HG03159 (cell line): ENCODE data around the gene PECR.

ENCODE experiments used
- ATAC-seq: cut with Tn5 transposase; IDR thresholded peaks from one replicate; pipeline ENCODE4 v1.9.1; 2021; ENCODE audit warnings: mild to moderate bottlenecking, moderate library complexity; ENCODE audit not compliant: unreplicated experiment

PECR gene

DNA sequence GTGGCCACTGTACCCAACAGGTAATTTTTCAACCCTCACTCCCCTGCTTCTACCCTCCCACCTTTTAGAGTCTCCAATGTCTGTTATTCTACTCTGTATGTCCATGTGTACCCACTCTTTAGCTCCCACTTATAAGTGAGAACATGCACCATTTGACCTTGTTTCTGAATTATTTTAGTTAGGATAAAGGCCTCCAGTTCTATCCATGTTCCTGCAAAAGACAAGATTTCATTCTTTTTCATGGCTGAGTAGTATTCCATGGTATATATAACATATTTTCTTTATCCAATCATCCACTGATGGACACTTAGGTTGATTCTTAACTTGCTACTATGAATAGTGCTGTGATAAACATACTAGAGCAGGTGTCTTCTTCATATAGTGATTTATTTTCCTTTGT is 9.1 kb downstream of the PECR start:
- no peak for ATAC-seq

DNA sequence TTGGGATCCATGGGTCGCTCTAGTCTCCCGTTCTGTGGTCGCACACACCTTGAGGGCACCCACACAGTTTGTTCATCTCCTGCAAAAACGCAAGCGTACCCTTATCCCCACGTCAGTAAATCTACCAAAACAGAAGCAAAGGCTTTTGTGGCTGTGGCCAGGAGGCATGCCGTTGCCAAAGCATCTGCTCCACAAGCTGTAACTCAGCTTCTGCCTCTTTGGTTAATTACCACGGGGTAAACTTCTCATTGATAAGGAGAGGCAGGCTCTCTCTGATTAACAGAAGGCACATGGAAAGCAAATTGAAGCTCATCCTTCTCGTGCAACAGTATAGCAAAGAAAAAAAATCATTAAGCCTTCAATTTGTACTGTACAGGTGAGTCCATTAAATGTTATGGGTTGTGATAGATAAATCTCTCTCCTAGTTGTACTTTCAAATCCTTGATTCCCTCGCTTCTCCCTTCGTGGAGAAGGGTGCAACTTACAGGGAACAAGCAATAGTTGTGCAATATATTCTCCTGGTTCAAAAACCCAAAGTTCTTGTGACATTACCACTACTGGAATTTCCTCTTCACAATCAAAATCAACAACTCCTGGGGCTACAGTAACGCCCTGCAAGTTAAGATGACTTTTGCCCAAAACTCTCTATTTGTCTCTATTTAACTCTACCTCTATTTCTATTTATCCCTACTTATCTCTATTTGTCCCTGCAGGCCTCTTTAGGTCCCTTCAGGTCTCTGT is 10.3 kb downstream of the PECR start:
- no peak for ATAC-seq

DNA sequence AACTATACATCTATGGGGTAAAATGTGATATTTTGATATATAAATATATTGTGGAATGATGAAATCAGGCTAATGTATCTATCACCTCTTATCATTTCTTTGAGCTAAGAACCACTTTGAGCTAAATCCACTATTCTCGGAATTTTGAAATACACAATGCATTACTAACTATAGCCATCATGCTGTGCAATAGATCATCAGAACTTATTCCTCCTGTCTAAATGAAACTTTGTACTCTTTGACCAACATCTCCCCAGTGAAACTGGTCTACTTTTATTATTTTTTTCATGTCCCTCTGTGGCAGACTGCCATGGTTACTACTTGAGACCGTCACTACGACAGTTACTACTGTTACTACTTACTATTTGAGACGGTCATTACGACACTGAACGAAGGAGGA is 11.4 kb downstream of the PECR start:
- ATAC-seq: no peak

DNA sequence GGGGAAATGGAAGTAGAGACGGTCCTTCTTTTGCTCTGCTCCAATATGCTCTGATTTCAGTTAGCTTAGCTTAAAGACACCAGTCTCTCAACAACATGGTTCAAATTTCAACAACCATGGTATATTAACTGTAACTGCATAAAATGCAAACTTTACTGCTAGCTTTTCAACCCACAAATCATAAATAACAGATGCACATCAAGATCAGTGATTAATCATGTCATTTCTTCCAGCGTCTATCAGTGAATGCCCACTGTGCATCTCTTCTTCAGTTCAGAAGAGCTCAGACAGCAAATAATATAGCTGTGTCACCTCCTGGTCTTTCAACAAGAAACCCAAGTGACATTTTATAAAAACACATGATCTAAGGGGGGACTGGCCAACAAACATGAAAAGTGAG is 12.6 kb downstream of the PECR start:
- ATAC-seq: no peak

DNA sequence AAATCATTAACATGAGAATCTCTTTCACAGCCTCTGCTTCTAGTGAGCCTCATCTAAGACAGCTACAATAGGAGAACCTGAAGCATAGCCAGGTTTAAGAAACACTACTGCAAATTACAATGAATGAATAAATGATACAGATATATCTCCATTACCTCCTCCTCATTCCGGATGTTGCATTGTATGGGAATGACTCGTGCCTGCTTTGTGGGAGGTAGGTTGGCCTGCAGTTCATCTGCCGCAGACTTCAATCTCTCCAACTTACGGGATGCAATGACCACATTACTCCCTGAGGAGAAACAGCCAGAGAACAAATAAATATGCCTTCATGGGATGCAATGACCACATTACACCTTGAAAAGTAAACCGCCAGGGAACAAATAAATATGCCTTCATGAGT is 15.4 kb downstream of the PECR start:
- no peak for ATAC-seq

DNA sequence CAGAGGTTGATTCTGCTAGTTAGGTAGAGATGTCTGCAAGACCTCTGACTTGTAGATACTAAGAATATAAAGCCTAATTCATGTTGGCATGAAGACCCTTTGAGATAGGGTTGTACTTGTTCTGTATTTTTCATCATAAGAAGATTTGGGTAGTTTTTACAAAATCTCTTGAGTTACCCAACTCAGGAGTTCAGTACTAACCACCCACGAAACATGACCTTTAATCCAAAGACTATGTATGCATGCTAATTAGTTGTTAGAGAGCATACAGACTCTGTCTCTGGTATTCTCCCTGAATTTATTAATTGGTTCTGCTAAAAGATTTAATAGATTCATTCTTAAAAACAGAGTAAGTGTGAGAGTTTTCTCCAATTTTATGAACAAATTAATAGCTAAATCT is 16.9 kb downstream of the PECR start:
- no peak for ATAC-seq

DNA sequence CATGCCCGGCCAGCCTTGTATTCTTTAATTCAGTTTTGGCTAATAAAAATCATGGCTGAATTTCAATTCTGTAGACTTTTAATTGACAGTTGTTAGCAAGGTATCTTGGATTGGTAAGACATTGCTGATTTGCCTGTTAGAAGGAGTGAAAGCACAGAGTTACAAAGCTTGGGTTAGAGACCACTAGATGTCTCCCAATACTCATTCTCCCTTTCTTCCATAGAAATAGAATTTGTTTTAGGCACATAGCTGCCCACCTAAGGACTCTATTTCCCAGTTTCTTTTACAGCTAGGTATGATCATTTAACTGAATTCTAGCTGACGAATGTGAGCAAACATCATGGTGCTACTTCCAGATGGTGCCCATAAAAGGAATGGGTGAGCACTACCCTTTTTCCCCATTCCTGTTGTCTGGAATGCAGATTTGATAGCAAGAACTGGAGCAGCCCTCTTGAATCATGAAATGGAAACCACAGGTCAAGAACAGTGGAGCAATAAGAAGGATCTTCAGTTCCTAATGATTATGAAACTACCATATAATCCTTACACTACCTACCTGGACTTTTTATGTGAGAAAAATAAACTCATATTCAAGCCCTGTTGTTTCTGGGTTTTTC is 17.5 kb downstream of the PECR start:
- ATAC-seq: no peak

DNA sequence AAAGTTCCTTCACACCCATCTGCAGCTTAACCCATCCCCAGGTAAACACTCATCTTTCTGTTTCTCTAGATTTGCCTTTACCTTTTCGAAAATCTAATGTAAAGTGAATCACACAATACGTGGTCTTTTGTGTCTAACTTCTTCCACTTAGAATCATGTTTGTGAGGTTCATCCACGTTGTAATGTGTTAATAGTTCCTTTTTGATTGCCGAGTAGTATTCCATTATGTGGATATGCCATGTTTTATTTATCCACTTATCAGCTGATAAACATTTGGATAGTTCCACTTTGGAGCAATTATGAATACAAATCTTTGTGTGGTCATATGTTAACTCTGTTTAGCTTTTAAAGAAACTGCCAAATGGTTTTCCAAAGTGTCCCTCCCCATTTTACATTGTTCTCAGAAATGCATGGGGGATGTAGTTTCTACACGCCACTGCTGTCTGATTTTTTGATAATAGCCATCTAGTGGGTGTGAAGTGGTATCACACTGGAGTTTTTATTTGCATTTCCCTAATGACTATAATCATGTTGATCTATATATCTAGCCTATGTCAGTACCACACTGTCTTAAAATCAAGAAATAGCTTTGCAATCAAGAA is 22.3 kb downstream of the PECR start:
- ATAC-seq: no peak

DNA sequence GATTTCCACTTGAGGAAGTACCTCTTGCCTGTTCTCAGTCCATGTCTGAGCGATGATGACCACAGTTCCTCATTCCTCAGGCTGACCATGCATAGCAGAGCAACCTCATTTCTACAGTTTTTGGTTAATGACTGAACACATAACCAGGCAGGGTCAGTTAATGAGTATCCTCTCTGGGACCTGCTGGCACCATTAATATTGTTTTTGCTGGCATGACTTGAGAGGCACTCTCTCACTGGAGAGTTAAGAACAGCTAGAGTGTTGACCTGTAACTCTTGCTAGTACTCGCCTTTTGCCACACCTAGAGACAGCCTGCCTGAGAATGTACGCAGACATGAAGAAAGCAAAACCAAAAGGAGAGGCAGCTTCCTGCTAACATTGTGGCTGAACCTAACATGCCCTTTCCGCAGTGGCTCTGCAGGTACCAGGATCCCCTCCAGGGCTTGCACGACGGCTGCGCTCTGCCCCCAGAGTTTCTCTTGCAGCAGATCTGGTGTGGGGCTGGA is 23.9 kb downstream of the PECR start:
- ATAC-seq: peak; percentile 78

DNA sequence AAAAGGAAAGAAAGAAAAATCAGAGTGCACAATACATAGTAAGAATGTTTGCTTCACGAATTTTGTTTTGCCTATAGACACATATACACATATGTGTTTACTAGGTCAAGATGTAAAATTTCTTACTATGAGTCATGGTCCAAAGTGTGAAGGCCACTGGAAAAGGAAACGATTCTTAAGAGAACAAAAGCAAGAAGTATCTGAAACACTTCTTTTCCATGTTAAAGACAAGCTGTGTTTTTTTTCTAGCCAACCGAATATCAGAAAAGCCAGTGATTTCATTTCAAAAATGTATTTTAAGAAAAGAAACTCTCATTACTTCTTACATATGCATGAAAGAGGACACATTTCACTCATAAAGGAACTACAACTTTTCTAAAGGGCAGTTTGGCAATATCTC is 24.9 kb downstream of the PECR start:
- ATAC-seq: peak; percentile 39

DNA sequence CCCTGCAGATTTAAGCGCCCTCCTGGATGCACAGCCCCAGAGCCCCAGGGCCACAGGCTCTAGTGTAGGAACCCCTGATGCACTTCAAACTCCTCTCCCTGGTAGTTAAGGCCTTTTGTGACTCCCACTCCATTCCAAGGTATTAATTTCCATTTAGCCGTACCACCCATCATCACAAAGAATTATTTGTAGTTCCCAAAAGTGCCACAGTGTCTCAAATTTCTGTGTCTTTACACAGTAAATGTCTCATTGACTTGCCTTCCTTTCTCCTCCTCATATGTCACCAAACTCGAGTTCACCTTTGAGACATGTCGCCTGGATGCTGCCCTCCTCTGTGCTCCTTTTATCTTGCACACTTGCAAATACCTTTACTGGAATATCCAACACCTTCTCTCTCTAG is 25.9 kb downstream of the PECR start:
- ATAC-seq: no peak

DNA sequence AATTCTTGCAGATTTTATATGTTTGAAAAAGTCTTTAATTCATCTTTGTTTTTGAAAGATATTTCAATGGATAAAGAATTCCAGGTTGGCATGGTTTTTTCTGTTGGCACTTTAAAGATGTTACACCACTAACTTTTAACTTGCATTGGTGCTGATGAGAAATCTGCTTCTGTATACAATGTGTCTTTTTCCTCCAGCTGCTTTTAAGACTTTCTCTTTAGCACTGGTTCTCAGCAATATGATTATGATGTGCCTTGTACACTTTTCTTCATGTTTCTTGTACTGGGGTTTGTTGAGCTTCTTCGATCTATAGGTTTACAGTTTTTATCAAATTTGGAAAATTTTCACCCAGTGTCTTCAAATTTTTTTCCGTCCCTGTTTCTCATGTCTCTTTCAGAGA is 29.2 kb downstream of the PECR start:
- ATAC-seq: no peak

DNA sequence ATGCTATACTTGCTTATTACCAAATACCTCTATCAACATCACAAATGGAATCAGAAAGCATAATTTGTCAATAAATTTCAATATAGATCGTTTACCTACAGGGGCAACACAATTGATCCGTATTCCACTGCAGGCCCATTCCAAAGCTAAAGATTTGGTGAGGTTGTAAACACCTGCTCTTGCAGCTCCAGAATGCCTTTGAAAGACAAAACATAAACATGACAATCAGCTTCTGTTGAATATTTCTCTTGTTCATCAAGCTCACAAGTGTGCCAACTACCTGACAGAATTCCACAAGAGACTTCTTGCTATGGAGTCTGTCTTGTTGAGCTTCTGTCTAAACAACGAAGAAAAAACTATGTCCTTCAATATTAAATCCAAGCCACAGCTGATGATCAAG is 30.3 kb downstream of the PECR start:
- no peak for ATAC-seq

DNA sequence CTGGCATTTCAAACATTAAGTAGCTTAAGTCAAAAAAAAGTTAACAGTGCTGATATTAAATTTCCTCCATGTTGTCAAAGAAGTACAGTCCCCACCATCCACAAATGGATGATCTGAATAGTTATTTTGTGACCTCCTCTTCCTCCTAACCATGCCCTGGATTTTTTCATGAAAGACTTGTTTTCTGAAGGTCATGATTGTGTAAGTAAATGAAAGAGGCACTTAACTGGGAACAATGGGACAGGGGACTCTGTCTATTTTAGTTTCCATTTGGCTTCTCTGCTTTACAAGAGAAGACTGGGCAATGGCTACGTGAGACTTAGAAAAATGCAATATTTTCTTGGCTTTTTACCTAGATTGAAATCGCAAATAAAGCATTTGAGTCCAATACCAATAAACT is 32.2 kb downstream of the PECR start:
- no peak for ATAC-seq

DNA sequence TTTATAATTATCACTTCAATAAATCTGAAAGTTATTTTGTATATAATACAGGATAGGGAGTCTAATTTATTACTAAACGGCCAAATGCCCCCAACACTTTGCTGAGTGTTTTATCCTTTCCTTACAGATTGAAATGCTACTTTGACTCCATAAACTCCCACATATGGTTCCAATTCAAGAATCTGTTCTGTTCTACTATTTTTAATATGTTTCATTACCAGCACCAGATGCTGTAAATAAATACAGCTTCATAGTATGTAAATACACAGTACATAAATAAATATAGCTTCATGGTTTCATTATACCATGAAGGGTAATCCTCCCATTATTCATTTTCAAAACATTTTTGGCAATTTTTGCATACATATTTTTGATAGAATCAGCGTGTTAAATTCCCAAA is 34.2 kb downstream of the PECR start:
- no peak for ATAC-seq

DNA sequence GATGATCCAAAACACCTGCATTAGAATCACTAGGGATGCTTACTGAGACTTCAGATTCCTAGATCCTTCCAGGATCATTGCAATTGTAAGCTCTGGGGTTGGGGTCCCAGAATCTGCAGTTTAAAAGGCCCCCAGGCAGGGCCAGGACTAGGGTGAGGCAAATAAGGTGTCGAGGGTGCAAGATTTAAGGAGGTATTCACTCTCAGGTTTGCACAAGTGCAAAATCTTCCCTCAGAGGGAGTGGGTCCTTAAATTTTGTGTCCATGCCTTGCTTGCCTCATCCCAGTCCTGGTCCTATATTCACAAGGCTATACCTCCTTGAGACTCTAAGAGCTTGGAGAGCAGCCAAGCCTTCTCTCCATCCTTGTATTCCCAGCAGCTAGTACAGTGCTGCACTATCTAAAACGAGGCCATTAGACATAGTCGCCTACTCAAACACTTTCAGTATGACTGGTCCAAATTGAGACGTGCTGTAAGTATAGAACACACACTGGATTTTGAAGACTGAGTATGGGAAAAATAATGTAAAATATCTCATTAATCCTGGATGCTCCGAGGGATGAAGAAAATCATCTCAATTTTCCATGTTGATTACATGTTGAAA is 36.6 kb downstream of the PECR start:
- peak; percentile 80 for ATAC-seq

DNA sequence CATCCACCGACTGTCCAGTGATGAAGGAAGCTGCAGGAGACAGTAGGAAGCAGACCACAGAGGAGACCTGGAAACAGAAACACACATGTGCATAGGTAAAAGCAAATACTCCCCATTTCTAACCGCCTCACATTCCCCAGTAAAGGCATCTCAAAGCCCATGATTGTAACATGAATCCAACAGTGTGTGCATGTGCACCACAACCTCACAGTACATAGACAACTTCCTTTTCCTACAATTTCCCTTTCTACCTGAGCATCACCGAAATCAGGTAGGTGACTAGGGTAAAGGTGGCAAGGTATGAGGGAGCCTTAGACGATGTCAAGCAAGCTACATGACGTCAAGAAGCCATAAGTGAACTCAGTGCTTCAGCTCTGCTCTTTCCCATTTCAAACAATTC is 37.7 kb downstream of the PECR start:
- no peak for ATAC-seq

DNA sequence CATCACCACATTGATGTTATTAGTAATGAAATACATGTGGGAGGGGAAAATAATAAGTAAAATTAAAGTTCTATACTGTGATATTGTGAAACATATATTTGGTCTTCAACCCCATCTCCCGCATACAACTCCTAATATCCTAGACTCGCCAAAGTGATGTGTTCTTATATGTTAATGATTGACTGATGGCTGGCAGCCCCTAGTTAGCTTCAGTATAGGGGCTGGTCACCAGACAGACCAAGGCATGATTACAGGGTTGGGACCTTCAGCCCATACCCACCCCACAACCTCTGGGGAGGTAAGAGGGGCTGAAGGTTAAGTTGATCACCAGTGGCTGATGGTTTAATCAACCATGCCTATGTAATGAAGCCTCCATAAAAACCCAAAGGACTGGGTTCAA is 40.2 kb downstream of the PECR start:
- no peak for ATAC-seq

DNA sequence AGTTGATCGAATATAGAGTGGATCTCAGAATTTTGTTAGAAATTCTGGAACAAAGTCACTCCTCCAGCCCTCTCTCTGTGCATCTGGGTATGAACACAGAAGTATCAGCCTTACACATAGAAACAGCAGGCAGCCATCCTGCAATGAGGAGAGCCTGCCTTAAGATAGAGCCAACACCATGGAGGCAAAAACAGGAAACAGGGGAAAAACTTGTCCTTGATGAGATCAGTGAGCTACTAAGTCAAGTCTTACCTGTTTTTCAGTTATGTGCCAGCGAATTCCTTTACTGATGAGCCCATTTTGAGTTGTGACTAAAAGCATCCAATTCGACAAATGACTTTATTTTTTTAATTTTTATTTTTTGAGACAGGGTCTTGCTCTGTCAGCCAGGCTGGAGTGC is 41.7 kb downstream of the PECR start:
- no peak for ATAC-seq

DNA sequence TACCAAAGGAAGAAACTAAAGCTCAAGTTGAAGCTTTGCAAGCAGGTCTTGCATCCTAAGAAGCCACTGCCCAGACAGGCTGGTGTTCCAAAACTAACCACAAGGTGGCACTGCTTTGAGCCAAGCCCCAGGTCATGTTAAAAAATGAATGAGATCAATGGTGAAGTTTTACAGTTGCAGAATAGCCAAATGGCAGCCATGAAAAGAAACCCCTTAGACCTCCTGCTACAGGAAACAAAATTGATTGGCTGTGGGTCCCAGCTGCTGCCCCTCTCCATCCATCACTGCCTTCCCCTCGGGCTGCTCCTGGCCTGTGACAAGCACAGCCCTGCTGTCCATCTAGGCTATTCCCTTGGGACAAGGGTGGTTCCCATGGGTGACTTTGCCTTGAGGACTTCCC is 47.5 kb downstream of the PECR start:
- peak; percentile 37 for ATAC-seq

DNA sequence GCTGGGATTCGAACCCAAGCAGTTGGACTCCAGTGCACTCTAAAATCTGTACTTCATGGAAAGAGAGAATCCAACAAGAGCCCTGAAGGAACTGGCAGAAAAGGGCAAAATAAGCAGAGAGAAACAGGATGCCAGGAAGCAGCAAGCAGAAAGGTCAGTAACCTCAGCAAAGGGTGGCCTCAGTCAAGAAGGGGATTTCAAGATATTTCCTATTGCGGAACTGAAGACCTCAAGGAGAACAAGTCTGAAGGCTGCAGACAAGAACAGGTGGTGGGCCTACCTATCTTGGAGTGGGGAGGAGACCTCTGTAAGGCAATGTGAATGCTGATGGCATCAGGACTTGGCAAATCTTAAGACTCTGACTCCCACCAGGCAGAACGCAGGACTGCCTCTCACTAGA is 48.2 kb downstream of the PECR start:
- ATAC-seq: peak; percentile 28
